PC-9 (cell line): ENCODE data around the gene FCF1.

Experiments used
- EZH2 ChIP-seq: fragments of 200-600 bp; sonication (generic); IDR thresholded peaks from 2 replicates; pipeline ENCODE4 v1.8.0; 2017; ENCODE audit warnings: antibody characterized with exemption, low read depth
- TF ChIP-seq, protein P1 (sequence below): fragments of 200-600 bp; sonication (generic); conservative IDR thresholded peaks from 2 replicates; pipeline ENCODE4 v1.6.1; 2017; ENCODE audit warnings: mixed run types, antibody characterized with exemption, mild to moderate bottlenecking, moderate library complexity

DNA sequence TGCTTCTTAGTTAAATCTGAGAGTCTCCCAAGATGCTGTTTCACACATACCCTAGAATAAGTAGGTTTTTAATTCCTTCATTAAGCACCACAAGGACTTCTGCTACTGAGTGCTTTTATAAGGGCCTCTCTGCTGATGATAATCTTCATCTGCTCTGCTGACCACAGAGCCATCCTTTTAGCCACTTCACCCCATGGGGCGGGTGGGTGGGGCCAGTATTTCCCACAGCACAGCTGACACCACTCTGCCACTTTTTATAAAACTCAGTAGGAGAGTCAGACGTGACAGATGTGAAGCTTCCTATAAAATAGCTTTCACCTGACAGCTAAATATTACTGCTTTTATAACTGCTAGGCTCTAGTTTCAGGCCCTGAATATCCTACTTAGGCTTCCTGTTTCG, 20.3 kb downstream of the FCF1 start:
- TF ChIP-seq, protein P1, sequence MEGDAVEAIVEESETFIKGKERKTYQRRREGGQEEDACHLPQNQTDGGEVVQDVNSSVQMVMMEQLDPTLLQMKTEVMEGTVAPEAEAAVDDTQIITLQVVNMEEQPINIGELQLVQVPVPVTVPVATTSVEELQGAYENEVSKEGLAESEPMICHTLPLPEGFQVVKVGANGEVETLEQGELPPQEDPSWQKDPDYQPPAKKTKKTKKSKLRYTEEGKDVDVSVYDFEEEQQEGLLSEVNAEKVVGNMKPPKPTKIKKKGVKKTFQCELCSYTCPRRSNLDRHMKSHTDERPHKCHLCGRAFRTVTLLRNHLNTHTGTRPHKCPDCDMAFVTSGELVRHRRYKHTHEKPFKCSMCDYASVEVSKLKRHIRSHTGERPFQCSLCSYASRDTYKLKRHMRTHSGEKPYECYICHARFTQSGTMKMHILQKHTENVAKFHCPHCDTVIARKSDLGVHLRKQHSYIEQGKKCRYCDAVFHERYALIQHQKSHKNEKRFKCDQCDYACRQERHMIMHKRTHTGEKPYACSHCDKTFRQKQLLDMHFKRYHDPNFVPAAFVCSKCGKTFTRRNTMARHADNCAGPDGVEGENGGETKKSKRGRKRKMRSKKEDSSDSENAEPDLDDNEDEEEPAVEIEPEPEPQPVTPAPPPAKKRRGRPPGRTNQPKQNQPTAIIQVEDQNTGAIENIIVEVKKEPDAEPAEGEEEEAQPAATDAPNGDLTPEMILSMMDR = no peak
- TF ChIP-seq EZH2 = no peak
